Body of pancreas (tissue), 4 donors: ENCODE measurements around the gene POU3F1.

Source experiments
- CTCF ChIP-seq, 7 experiments: fragments of 450-650 bp in 4 of 7; fragments of 200-600 bp in 3 of 7; sonication (generic) in 3 of 7; IDR thresholded peaks; one replicate each; pipeline ENCODE4 v1.5.1; 2016 to 2019; ENCODE audit warnings: antibody characterized with exemption in 7 of 7
- POLR2A ChIP-seq, 3 donors: fragments of 450-650 bp; IDR thresholded peaks; one replicate each; pipeline ENCODE4 v1.6.1; 2016; ENCODE audit warnings: antibody characterized with exemption in 3 of 3, mild to moderate bottlenecking in 2 of 3

DNA sequence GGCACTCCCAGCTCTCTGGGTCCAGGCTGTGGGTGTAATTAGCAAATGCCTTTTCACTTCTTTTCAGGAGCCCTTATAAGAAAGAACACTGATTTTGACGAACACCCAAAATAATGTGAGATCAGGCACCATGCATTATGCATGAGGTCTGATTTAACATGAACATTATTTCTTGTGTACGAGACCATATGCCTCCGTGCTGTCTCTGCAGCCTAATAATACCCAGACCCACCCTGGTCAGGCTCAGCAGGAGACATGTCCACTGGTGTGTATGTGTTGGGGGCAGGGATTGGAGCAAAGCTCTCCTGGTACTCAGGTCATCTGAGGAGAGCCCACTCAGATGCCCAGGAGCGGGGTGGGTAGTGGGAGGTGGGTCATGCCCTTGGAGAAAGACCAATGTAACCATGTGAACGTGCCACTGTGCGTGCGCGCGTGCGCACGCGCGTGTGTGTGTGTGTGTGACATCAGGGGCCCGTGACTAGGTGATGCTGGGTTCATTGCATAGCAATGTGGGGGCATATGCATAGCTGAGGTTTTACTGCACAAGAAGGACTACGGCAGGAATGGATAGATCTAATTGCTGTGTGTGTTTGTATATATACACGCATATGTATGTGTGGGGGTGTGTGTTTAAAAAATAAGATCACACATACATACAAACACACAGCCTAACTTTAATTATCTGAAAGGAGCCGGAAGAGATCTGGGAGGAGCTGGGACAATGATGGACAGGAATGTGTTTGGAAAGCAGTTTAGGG is 7.1 kb downstream of the POU3F1 start:
- no peak for TF ChIP-seq CTCF (IDR thresholded peaks at IDR 0.05)
- TF ChIP-seq POLR2A (IDR thresholded peaks at IDR 0.05) = no peak
